Right lobe of liver (tissue), 6 donors: ENCODE measurements around the gene DLX2. TPM values are rescaled to one million over a fixed set of nuclear protein-coding genes. Genes with fewer than 3 reads are reported as not detected.

Experiments
- ATAC-seq, 4 donors: fragments of 200-7000 bp; cut with Tn5 transposase; one replicate each; pipeline ENCODE4 v1.9.1; 2020; ENCODE audit warnings: mild to moderate bottlenecking in 4 of 4, moderate library complexity in 4 of 4
- DNase-seq, 3 donors: peaks; one replicate each; pipeline ENCODE4 v3.0.0-alpha.2; 2020
- H3K27ac ChIP-seq, 3 donors: fragments of 200-600 bp; one replicate each; pipeline ENCODE4 v1.8.0; 2022
- H3K27me3 ChIP-seq, 2 donors: fragments of 200-600 bp; one replicate each; pipeline ENCODE4 v1.8.0; 2022
- H3K36me3 ChIP-seq, 4 donors: fragments of 200-600 bp; sonication (generic) in 1 of 4; one replicate each; pipeline versions ENCODE4 v1.5.1 to v1.8.0; 2017 to 2022; ENCODE audit warnings: control low read depth in 1 of 4
- H3K4me1 ChIP-seq, 4 donors: fragments of 200-600 bp; sonication (generic) in 1 of 4; one replicate each; pipeline versions ENCODE4 v1.5.1 to v1.8.0; 2017 to 2022; ENCODE audit warnings: control low read depth in 1 of 4
- H3K4me3 ChIP-seq, 3 donors: fragments of 200-600 bp; one replicate each; pipeline ENCODE4 v1.8.0; 2022
- H3K9me3 ChIP-seq, 4 donors: fragments of 200-600 bp; sonication (generic) in 1 of 4; one replicate each; pipeline versions ENCODE4 v1.5.1 to v1.8.0; 2017 to 2022; ENCODE audit warnings: control low read depth in 1 of 4
- POLR2A ChIP-seq: fragments of 450-650 bp; IDR thresholded peaks from one replicate; pipeline ENCODE4 v1.6.1; 2017; ENCODE audit warnings: antibody characterized with exemption, mild to moderate bottlenecking
- WGBS: methylation state at CpG from one replicate; pipeline ENCODE4 v1.1.6; 2018; ENCODE audit warnings: low coverage, low lambda C conversion rate; ENCODE audit not compliant: insufficient coverage; ENCODE audit errors: missing lambda C conversion rate; 5-methylcytosine and 5-hydroxymethylcytosine counted together
- intact Hi-C, 2 donors: fragments of 100-400 bp; cut with DNase I; formaldehyde crosslinking; loops; one replicate each; pipeline versions ENCODE4 v1.11.2 to v1.14.1; 2022
- total RNA-seq, 6 experiments: library from RNA; depleted of rRNA in 2 of 6; stranded (reverse); fragments of >200 nt in 2 of 6; fragmentation: NEBNext Ultra II Directional in 3 of 6; extraction: Animal tissue kit (Norgen Biotek cat#: 25700) in 3 of 6; gene quantifications; one replicate each; pipeline versions ENCODE4 v1.1.0 to v1.2.4, GENCODE V29; 2016 to 2023
- TF ChIP-seq, protein P1 (sequence below), 4 donors: fragments of 200-600 bp in 3 of 4; fragments of 450-650 bp in 1 of 4; IDR thresholded peaks; one replicate each; pipeline versions ENCODE4 v1.5.1 to v1.8.0; 2016 to 2022; ENCODE audit warnings: antibody characterized with exemption in 4 of 4, mild to moderate bottlenecking in 2 of 4
- donor health status: DM: no; HTN: yes; CAD: no.
- donor health status: DM: no; HTN: no; CAD: no.
- donor health status: DM: no; HTN: no; CAD: no.
- donor health status: DM: no; HTN: yes; CAD: no.
- donor health status: DM: no; HTN: yes; CAD: no.

DLX2 gene
- total RNA-seq, 6 experiments from 2014 or later = not detected

DNA sequence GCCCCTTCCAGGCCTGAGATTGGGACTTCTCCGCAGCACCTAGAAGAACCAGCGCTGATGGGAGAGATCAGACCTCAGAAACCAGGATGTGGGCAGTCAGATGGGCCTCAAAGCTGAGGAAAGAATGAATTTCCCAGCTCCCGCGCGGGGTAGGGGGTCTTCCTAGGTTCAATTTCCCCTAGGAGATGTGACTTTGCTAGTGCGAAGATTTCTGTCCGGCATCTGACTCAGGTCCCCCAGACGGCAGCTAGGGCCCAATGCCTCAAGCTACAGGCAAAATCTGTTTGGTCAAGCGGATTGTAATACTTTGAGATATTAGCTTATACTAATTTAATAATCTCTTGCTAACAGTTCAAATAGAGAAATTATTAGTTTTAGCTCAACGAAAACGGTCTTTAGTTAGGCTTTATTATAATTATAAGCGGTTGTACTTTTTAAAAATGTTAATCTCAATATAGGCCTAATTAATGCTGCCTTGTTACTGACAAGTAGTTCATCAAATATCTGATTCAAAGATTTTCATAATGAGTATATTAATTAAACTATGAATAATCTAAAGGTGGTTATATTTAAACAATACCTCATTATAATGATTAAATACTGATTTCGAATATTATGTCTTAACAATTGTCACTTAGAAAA is 11.6 kb downstream of the DLX2 start:
- Histone ChIP-seq H3K4me3 (no peak overlapping the region), H3K4me1 (peaks cover 0 to 19% (median 0%) of the 10 kb centered on the region in 4 donors), H3K27ac (no peak overlapping the region), H3K9me3 (no peaks in the 10 kb centered on the region), H3K27me3 (peaks cover 36 to 90% of the 10 kb centered on the region in 2 donors), H3K36me3 (no peaks in the 10 kb centered on the region)
- no peak for TF ChIP-seq POLR2A
- TF ChIP-seq, protein P1, sequence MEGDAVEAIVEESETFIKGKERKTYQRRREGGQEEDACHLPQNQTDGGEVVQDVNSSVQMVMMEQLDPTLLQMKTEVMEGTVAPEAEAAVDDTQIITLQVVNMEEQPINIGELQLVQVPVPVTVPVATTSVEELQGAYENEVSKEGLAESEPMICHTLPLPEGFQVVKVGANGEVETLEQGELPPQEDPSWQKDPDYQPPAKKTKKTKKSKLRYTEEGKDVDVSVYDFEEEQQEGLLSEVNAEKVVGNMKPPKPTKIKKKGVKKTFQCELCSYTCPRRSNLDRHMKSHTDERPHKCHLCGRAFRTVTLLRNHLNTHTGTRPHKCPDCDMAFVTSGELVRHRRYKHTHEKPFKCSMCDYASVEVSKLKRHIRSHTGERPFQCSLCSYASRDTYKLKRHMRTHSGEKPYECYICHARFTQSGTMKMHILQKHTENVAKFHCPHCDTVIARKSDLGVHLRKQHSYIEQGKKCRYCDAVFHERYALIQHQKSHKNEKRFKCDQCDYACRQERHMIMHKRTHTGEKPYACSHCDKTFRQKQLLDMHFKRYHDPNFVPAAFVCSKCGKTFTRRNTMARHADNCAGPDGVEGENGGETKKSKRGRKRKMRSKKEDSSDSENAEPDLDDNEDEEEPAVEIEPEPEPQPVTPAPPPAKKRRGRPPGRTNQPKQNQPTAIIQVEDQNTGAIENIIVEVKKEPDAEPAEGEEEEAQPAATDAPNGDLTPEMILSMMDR (IDR thresholded peaks at IDR 0.05) = no peak
- ATAC-seq (no peak), DNase-seq (no peak)
- WGBS = 13% methylated on average over 13 of the region's 13 CpGs
- intact Hi-C loops = no loop called here

DNA sequence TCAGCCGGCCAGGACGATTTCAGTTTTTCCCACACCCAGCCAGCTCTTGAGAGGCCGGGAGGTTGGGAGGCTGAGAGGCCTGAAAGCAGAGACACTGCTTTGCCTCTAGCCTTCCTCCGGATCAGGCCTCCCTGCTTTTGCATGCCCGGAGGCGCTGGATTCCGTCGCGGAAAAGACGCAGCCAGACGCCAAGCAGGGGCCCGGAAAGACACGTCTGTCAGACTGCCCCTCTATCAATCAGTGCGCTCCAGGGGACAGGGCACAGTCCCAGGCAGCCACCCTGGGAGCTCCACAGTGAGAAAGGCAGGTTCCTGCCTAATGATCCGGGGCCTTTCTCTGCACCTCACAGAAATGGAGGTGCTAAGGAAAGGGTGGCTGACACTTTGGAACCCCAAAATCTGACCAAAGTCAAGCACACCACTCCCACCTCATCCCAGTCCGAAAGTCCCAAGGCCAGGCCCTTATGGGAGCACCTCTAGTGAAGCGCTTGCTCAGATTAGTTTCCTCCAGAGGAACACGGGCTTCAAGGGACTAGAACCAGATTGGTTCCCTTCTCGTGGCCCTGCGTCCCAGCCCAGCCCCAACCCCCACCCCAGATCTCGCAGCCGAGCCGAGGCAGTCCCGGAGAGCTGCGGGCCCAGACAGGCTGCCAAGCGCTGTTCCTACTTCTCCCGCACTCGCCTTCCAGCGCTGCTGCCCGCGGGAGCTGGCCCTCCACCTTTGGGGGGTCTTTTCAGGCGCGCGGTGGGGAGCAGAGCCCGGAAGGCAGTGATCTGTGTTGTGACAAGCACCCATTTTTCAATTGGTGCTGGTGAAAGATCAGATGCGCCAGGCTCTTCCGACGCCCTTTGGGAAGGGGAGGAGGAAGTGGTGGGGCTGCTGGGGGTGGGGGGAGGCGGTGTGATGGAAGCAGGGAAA is 12.4 kb downstream of the DLX2 start:
- no peaks in the 10 kb centered on the region for H3K36me3 ChIP-seq
- WGBS = 2% methylated on average over 24 of the region's 39 CpGs
- no peak overlapping the region for H3K27ac ChIP-seq
- intact Hi-C loops = no loop called here
- peaks cover 0 to 21% (median 1%) of the 10 kb centered on the region in 4 donors for H3K4me1 ChIP-seq
- H3K9me3 ChIP-seq = no peaks in the 10 kb centered on the region
- no peak for DNase-seq
- ATAC-seq = no peak
- peaks cover 40 to 92% of the 10 kb centered on the region in 2 donors for H3K27me3 ChIP-seq
- no peak for TF ChIP-seq POLR2A
- TF ChIP-seq, protein P1 (IDR thresholded peaks at IDR 0.05) = no peak
- no peak overlapping the region for H3K4me3 ChIP-seq

DNA sequence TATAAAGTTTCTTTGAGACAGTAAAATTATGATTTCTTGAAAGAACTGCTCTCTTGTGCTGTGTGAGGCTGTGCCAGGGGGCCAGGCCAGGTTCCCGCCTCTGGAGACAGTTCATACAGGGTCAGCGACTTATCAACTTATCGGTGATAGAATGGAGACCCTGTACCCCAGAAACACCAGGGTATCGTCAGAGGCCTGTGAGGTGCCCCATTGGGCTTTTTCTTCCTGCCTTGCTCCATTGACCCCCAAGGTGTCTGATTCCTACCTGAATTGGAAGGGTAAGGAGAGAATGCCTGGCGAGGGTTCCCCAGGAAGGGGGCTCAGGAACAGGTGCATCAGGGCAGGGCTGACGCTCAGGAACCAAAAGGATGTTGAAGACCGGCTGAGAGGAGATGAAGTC is 13.1 kb downstream of the DLX2 start:
- H3K27me3 ChIP-seq = peaks cover 47 to 93% of the 10 kb centered on the region in 2 donors
- H3K27ac ChIP-seq = no peak overlapping the region
- WGBS = 35% methylated on average over 5 of the region's 7 CpGs
- H3K4me1 ChIP-seq = peaks cover 0 to 21% (median 5%) of the 10 kb centered on the region in 4 donors
- no peak overlapping the region for H3K4me3 ChIP-seq
- H3K36me3 ChIP-seq = no peaks in the 10 kb centered on the region
- no peak for TF ChIP-seq POLR2A
- TF ChIP-seq, protein P1 (IDR thresholded peaks at IDR 0.05) = no peak
- no peaks in the 10 kb centered on the region for H3K9me3 ChIP-seq
- DNase-seq (no peak), ATAC-seq (no peak)
- intact Hi-C loops = no loop called here

DNA sequence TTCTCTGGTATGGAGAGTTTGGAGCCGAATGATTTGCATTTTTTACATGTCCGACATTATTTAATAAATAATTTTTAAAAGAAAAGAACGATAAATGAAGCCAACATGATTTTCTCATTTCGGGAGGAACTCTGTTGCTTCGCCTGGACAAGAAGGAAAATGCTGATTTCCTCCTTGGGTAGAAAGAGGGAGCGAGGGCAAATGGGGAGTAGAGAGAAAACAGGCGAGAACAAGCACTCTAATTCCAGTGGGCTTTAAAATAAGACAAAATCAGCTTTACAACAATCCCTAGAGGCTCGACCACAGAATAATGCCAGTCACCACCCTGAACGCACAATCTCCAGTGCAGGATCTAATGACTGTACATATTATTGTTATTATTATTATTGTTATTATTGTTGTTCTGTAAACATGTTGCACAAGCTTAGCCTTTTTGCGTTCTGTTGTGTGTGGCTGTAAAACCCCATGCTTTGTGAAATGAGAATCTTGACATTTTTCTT is 13.6 kb downstream of the DLX2 start:
- Histone ChIP-seq H3K36me3 (no peaks in the 10 kb centered on the region), H3K27me3 (peaks cover 53 to 93% of the 10 kb centered on the region in 2 donors), H3K4me1 (peaks cover 0 to 25% (median 5%) of the 10 kb centered on the region in 4 donors), H3K4me3 (no peak overlapping the region), H3K27ac (no peak overlapping the region), H3K9me3 (no peaks in the 10 kb centered on the region)
- ATAC-seq (no peak), DNase-seq (no peak)
- intact Hi-C loops = no loop called here
- TF ChIP-seq, protein P1 (IDR thresholded peaks at IDR 0.05) = no peak
- no peak for TF ChIP-seq POLR2A
- 8% methylated on average over 10 of the region's 10 CpGs for WGBS
